ENCODE results near the gene DNA2. TPM values are rescaled to one million over a fixed set of nuclear protein-coding genes. Genes with fewer than 3 reads are reported as not detected.

The DNA2 gene
- total RNA-seq, 2 donors from 2014 or later = 33.4 to 40.3 TPM

GRCh38 chr10:68428396-68429104, 43.2 kb downstream of the DNA2 start:
- Mint-ChIP-seq H3K27me3 (ENCODE audit: low read depth) (no peaks in the 10 kb centered on the region), H3K36me3 (ENCODE audit: insufficient read depth in 2 of 2) (peaks cover 5 to 23% of the 10 kb centered on the region in 2 donors), H3K27ac (no peak overlapping the region), H3K4me1 (ENCODE audit: low read depth) (peaks cover 12% of the 10 kb centered on the region), H3K4me3 (no peak overlapping the region), H3K9me3 (no peaks in the 10 kb centered on the region)
- DNase-seq = no peak
- ATAC-seq (replicated peaks in 1 of 2) = no peak

GRCh38 chr10:68424454-68425014, 47.2 kb downstream of the DNA2 start:
- peaks cover 18% of the 10 kb centered on the region for H3K4me1 Mint-ChIP-seq (ENCODE audit: low read depth)

GRCh38 chr10:68423522-68423921, 48.3 kb downstream of the DNA2 start:
- Mint-ChIP-seq H3K9me3 (no peaks in the 10 kb centered on the region), H3K4me3 (peak overlapping the region in 1 of 2 donors; percentile 55), H3K27ac (peak overlapping the region; percentile 81), H3K27me3 (ENCODE audit: low read depth) (no peaks in the 10 kb centered on the region), H3K4me1 (ENCODE audit: low read depth) (peaks cover 18% of the 10 kb centered on the region), H3K36me3 (ENCODE audit: insufficient read depth in 2 of 2) (peaks cover 7 to 25% of the 10 kb centered on the region in 2 donors)
- ATAC-seq (replicated peaks in 1 of 2) (peak; percentile 85 to 95), DNase-seq (peak; percentile 27 to 46)

More at GRCh38 chr10:68424454-68425014, 47.2 kb downstream of the DNA2 start:
- H3K27me3 Mint-ChIP-seq (ENCODE audit: low read depth) = no peaks in the 10 kb centered on the region
- ATAC-seq (replicated peaks in 1 of 2) (no peak), DNase-seq (no peak)
- H3K27ac Mint-ChIP-seq = no peak overlapping the region
- no peaks in the 10 kb centered on the region for H3K9me3 Mint-ChIP-seq
- H3K4me3 Mint-ChIP-seq = no peak overlapping the region
- H3K36me3 Mint-ChIP-seq (ENCODE audit: insufficient read depth in 2 of 2) = peaks cover 5 to 20% of the 10 kb centered on the region in 2 donors

GRCh38 chr10:68419376-68419775, 52.4 kb downstream of the DNA2 start:
- Mint-ChIP-seq H3K27ac (no peak overlapping the region), H3K9me3 (no peaks in the 10 kb centered on the region), H3K36me3 (ENCODE audit: insufficient read depth in 2 of 2) (peaks cover 8 to 35% of the 10 kb centered on the region in 2 donors), H3K4me3 (no peak overlapping the region), H3K27me3 (ENCODE audit: low read depth) (no peaks in the 10 kb centered on the region), H3K4me1 (ENCODE audit: low read depth) (peaks cover 14% of the 10 kb centered on the region)
- ATAC-seq (replicated peaks in 1 of 2) (no peak), DNase-seq (no peak)

- DNase-seq (no peak), ATAC-seq (replicated peaks in 1 of 2) (no peak)
- no peak overlapping the region for H3K27ac Mint-ChIP-seq
- peaks cover 25% of the 10 kb centered on the region for H3K4me1 Mint-ChIP-seq (ENCODE audit: low read depth)
- no peak overlapping the region for H3K4me3 Mint-ChIP-seq
- H3K9me3 Mint-ChIP-seq = no peaks in the 10 kb centered on the region
- H3K36me3 Mint-ChIP-seq (ENCODE audit: insufficient read depth in 2 of 2) = peaks cover 2 to 5% of the 10 kb centered on the region in 2 donors
- no peaks in the 10 kb centered on the region for H3K27me3 Mint-ChIP-seq (ENCODE audit: low read depth)
Measured at GRCh38 chr10:68408898-68409518, 62.8 kb downstream of the DNA2 start.

GRCh38 chr10:68406815-68407548, 64.8 kb downstream of the DNA2 start, which contains the start of gene RUFY2:
TSS of gene RUFY2 (minus strand) at chr10:68407277. CDS start at chr10:68407189, 88 bp downstream.
- peaks cover 0 to 2% of the 10 kb centered on the region in 2 donors for H3K36me3 Mint-ChIP-seq (ENCODE audit: insufficient read depth in 2 of 2)
- no peaks in the 10 kb centered on the region for H3K9me3 Mint-ChIP-seq
- H3K4me1 Mint-ChIP-seq (ENCODE audit: low read depth) = peaks cover 25% of the 10 kb centered on the region
- H3K4me3 Mint-ChIP-seq = peak within 1 kb of the TSS; percentile 92 to 97
- H3K27me3 Mint-ChIP-seq (ENCODE audit: low read depth) = no peaks in the 10 kb centered on the region
- peak; percentile 82 to 90 for DNase-seq
- H3K27ac Mint-ChIP-seq = peak within 1 kb of the TSS; percentile 94
- ATAC-seq (replicated peaks in 1 of 2) = peak; percentile 94 to 95

- peak overlapping the region; percentile 92 to 97 for H3K4me3 Mint-ChIP-seq
- H3K9me3 Mint-ChIP-seq = no peaks in the 10 kb centered on the region
- no peaks in the 10 kb centered on the region for H3K27me3 Mint-ChIP-seq (ENCODE audit: low read depth)
- peaks cover 0 to 2% of the 10 kb centered on the region in 2 donors for H3K36me3 Mint-ChIP-seq (ENCODE audit: insufficient read depth in 2 of 2)
- peak overlapping the region; percentile 94 for H3K27ac Mint-ChIP-seq
- ATAC-seq (replicated peaks in 1 of 2) = peak; percentile 18 to 36
- peaks cover 25% of the 10 kb centered on the region for H3K4me1 Mint-ChIP-seq (ENCODE audit: low read depth)
- peak; percentile 46 to 56 for DNase-seq
Measured at GRCh38 chr10:68406111-68406814, 65.5 kb downstream of the DNA2 start.

GRCh38 chr10:68403701-68404100, 68.1 kb downstream of the DNA2 start:
- Mint-ChIP-seq H3K27me3 (ENCODE audit: low read depth) (no peaks in the 10 kb centered on the region), H3K36me3 (ENCODE audit: insufficient read depth in 2 of 2) (peaks cover 2 to 8% of the 10 kb centered on the region in 2 donors), H3K9me3 (no peaks in the 10 kb centered on the region), H3K4me3 (no peak overlapping the region), H3K27ac (no peak overlapping the region), H3K4me1 (ENCODE audit: low read depth) (peaks cover 25% of the 10 kb centered on the region)
- DNase-seq = no peak
- no peak for ATAC-seq (replicated peaks in 1 of 2)

GRCh38 chr10:68402276-68402675, 69.5 kb downstream of the DNA2 start:
- H3K4me1 Mint-ChIP-seq (ENCODE audit: low read depth) = peaks cover 17% of the 10 kb centered on the region
- ATAC-seq (replicated peaks in 1 of 2) = no peak
- no peaks in the 10 kb centered on the region for H3K9me3 Mint-ChIP-seq
- DNase-seq = no peak
- H3K27me3 Mint-ChIP-seq (ENCODE audit: low read depth) = no peaks in the 10 kb centered on the region
- no peak overlapping the region for H3K4me3 Mint-ChIP-seq
- H3K36me3 Mint-ChIP-seq (ENCODE audit: insufficient read depth in 2 of 2) = peaks cover 2 to 8% of the 10 kb centered on the region in 2 donors
- no peak overlapping the region for H3K27ac Mint-ChIP-seq

- H3K27me3 Mint-ChIP-seq (ENCODE audit: low read depth) = no peaks in the 10 kb centered on the region
- H3K36me3 Mint-ChIP-seq (ENCODE audit: insufficient read depth in 2 of 2) = peaks cover 0 to 10% of the 10 kb centered on the region in 2 donors
Measured at GRCh38 chr10:68397005-68397404, 74.8 kb downstream of the DNA2 start.

GRCh38 chr10:68385740-68386139, 86.0 kb downstream of the DNA2 start:
- Mint-ChIP-seq H3K4me3 (no peak overlapping the region), H3K36me3 (ENCODE audit: insufficient read depth in 2 of 2) (peaks cover 0 to 4% of the 10 kb centered on the region in 2 donors), H3K9me3 (no peaks in the 10 kb centered on the region), H3K27ac (no peak overlapping the region), H3K27me3 (ENCODE audit: low read depth) (no peaks in the 10 kb centered on the region), H3K4me1 (ENCODE audit: low read depth) (no peaks in the 10 kb centered on the region)
- no peak for DNase-seq
- ATAC-seq (replicated peaks in 1 of 2) = no peak

More at GRCh38 chr10:68397005-68397404, 74.8 kb downstream of the DNA2 start:
- Mint-ChIP-seq H3K4me3 (no peak overlapping the region), H3K9me3 (no peaks in the 10 kb centered on the region), H3K27ac (no peak overlapping the region), H3K4me1 (ENCODE audit: low read depth) (no peaks in the 10 kb centered on the region)
- DNase-seq (no peak), ATAC-seq (replicated peaks in 1 of 2) (no peak)

- no peak for ATAC-seq (replicated peaks in 1 of 2)
- Mint-ChIP-seq H3K9me3 (peaks cover 2 to 4% of the 10 kb centered on the region in 2 donors), H3K27me3 (ENCODE audit: low read depth) (no peaks in the 10 kb centered on the region), H3K4me3 (no peak overlapping the region), H3K4me1 (ENCODE audit: low read depth) (no peaks in the 10 kb centered on the region), H3K27ac (no peak overlapping the region), H3K36me3 (ENCODE audit: insufficient read depth in 2 of 2) (peaks cover 12 to 36% of the 10 kb centered on the region in 2 donors)
- no peak for DNase-seq
Measured at GRCh38 chr10:68371604-68372003, 100.2 kb downstream of the DNA2 start.
